MM.1S (cell line): ENCODE data around the gene TMEM40.

ENCODE experiments used
- DNase-seq: peaks from one replicate; pipeline ENCODE4 v3.0.0-alpha.2; 2015
- H2AFZ ChIP-seq: fragments of 300-600 bp; sonication (generic); 2 replicates; pipeline ENCODE4 v1.6.0; 2016; ENCODE audit warnings: antibody characterized with exemption, low read length
- H3F3A ChIP-seq: fragments of 300-600 bp; sonication (generic); 2 replicates; pipeline ENCODE4 v1.6.1; 2016; ENCODE audit warnings: mild to moderate bottlenecking, antibody characterized with exemption, low read length, moderate library complexity, mixed read lengths; ENCODE audit not compliant: insufficient read depth
- H3K27ac ChIP-seq: fragments of 300-600 bp; sonication (generic); 2 replicates; pipeline ENCODE4 v1.5.1; 2016; ENCODE audit warnings: mild to moderate bottlenecking, low read length
- H3K27me3 ChIP-seq: fragments of 300-600 bp; sonication (generic); replicated peaks from 2 replicates; pipeline ENCODE4 v1.6.0; 2016; ENCODE audit warnings: low read length; ENCODE audit not compliant: insufficient read depth
- H3K36me3 ChIP-seq: fragments of 300-600 bp; sonication (generic); replicated peaks from 2 replicates; pipeline ENCODE4 v1.6.1; 2016; ENCODE audit warnings: mild to moderate bottlenecking, low read length, mixed read lengths; ENCODE audit not compliant: insufficient read depth
- H3K4me1 ChIP-seq: fragments of 300-600 bp; sonication (generic); 2 replicates; pipeline ENCODE4 v1.6.1; 2016; ENCODE audit warnings: low read length, mixed read lengths
- H3K4me2 ChIP-seq: fragments of 300-600 bp; sonication (generic); 2 replicates; pipeline ENCODE4 v1.6.0; 2016; ENCODE audit warnings: low read depth, low read length
- H3K4me3 ChIP-seq: fragments of 300-600 bp; sonication (generic); 2 replicates; pipeline ENCODE4 v1.5.1; 2016; ENCODE audit warnings: low read length, mixed read lengths
- H3K79me2 ChIP-seq: fragments of 300-600 bp; sonication (generic); 2 replicates; pipeline ENCODE4 v1.6.1; 2016; ENCODE audit warnings: mixed run types, low read length, mixed read lengths
- H3K9ac ChIP-seq: fragments of 300-600 bp; sonication (generic); 2 replicates; pipeline ENCODE4 v1.6.1; 2016; ENCODE audit warnings: low read length, mixed read lengths
- H3K9me2 ChIP-seq: fragments of 300-600 bp; sonication (generic); replicated peaks from 2 replicates; pipeline ENCODE4 v1.6.1; 2016; ENCODE audit warnings: mild to moderate bottlenecking, low read length, mixed read lengths; ENCODE audit not compliant: insufficient read depth
- H3K9me3 ChIP-seq: fragments of 300-600 bp; sonication (generic); replicated peaks from 2 replicates; pipeline ENCODE4 v1.6.1; 2016; ENCODE audit warnings: mild to moderate bottlenecking, low read length, mixed read lengths; ENCODE audit not compliant: insufficient read depth
- H4K20me1 ChIP-seq: fragments of 300-600 bp; sonication (generic); 2 replicates; pipeline ENCODE4 v1.6.1; 2016; ENCODE audit warnings: mild to moderate bottlenecking, low read length, moderate library complexity, mixed read lengths; ENCODE audit not compliant: insufficient read depth
- EZH2 ChIP-seq: fragments of 300-600 bp; sonication (generic); optimal IDR thresholded peaks from 2 replicates; pipeline ENCODE3; 2017; ENCODE audit warnings: low read depth, mild to moderate bottlenecking, antibody characterized with exemption, low read length, mixed read lengths
- EZH2phosphoT487 ChIP-seq: fragments of 300-600 bp; sonication (generic); IDR thresholded peaks from 2 replicates; pipeline ENCODE4 v1.6.1; 2018; ENCODE audit warnings: antibody characterized with exemption, low read length
- TF ChIP-seq, protein P1 (sequence below): fragments of 300-600 bp; sonication (generic); IDR thresholded peaks from 2 replicates; pipeline ENCODE4 v1.5.1; 2016; ENCODE audit warnings: antibody characterized with exemption, low read length, mixed read lengths

TMEM40 gene

DNA sequence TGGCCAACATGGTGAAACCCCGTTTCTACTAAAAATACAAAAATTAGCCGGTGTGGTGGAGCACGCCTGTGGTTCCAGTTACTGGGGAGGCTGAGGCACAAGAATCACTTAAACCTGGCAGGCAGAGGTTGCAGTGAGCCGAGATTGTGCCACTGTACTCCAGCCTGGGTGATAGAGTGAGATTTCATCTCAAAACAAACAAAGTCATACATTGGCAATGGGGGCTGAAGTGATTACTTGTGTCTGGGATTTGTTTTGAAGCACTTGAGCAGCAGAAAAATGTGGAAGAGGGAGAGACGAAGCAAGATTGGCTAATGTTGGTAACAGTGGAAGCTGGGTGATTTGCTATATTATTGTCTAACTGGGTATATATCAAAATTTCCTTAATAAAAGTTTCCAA, 13.4 kb upstream of the TMEM40 start:
- no peak for TF ChIP-seq EZH2phosphoT487
- TF ChIP-seq, protein P1, sequence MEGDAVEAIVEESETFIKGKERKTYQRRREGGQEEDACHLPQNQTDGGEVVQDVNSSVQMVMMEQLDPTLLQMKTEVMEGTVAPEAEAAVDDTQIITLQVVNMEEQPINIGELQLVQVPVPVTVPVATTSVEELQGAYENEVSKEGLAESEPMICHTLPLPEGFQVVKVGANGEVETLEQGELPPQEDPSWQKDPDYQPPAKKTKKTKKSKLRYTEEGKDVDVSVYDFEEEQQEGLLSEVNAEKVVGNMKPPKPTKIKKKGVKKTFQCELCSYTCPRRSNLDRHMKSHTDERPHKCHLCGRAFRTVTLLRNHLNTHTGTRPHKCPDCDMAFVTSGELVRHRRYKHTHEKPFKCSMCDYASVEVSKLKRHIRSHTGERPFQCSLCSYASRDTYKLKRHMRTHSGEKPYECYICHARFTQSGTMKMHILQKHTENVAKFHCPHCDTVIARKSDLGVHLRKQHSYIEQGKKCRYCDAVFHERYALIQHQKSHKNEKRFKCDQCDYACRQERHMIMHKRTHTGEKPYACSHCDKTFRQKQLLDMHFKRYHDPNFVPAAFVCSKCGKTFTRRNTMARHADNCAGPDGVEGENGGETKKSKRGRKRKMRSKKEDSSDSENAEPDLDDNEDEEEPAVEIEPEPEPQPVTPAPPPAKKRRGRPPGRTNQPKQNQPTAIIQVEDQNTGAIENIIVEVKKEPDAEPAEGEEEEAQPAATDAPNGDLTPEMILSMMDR, result no peak
- TF ChIP-seq EZH2, result no peak
- Histone ChIP-seq H3K4me1 (no peaks in the 10 kb centered on the region), H3K27me3 (peaks cover 2% of the 10 kb centered on the region; the same call in 1 of the 2 replicates), H3K27ac (no peak overlapping the region), H3K9ac (no peak overlapping the region), H3K4me2 (no peak overlapping the region), H4K20me1 (no peaks in the 10 kb centered on the region), H3K79me2 (no peaks in the 10 kb centered on the region), H3K9me3 (no peaks in the 10 kb centered on the region), H3F3A (no peaks in the 10 kb centered on the region), H2AFZ (no peak overlapping the region), H3K9me2 (no peaks in the 10 kb centered on the region), H3K36me3 (no peaks in the 10 kb centered on the region), H3K4me3 (no peak overlapping the region)
- no peak for DNase-seq

DNA sequence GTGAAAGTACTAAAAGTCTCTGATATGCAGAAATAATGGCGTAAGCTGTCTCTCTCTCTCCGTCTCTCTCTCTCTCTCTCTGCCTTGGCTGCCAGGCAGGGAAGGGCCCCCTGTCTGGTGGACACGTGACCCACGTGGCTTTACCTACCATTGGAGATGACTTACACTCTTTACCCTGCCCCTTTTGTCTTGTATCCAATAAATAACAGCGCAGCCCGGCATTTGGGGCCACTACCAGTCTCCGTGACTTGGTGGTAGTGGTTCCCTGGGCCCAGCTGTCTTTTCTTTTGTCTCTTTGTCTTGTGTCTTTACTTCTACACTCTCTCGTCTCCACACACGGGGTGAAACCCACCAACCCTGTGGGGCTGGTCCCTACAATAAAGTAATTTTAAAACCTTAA, 12.2 kb upstream of the TMEM40 start:
- TF ChIP-seq, protein P1, result no peak
- TF ChIP-seq EZH2 (no peak), EZH2phosphoT487 (no peak)
- Histone ChIP-seq H2AFZ (no peak overlapping the region), H3K9me3 (no peaks in the 10 kb centered on the region), H3K36me3 (no peaks in the 10 kb centered on the region), H3K27ac (no peak overlapping the region), H3K4me3 (no peak overlapping the region), H3K9me2 (no peaks in the 10 kb centered on the region), H3K9ac (no peak overlapping the region), H3K79me2 (no peaks in the 10 kb centered on the region), H3K27me3 (peaks cover 5% of the 10 kb centered on the region; the same call in 1 of the 2 replicates), H3F3A (no peaks in the 10 kb centered on the region), H3K4me1 (no peaks in the 10 kb centered on the region), H3K4me2 (no peak overlapping the region), H4K20me1 (no peaks in the 10 kb centered on the region)
- no peak for DNase-seq

DNA sequence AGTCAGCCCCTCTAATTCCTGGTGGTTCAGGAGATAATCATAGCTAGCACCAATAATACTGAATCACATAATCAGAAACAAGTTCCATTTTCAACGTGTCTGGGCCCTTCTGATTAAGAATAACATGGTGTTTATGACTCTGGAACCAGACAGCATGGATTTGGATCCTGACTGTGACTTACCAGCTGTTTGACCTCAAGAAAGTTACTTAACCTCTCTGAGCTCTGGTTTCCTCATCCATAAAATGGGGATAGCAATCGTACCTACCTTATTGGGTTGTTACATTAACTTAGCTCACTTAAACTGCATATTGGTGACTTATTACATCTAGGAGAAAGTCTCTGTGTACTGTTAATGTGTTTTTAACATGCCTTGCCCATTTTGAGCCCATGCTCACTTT, 10.7 kb upstream of the TMEM40 start:
- Histone ChIP-seq H3K9ac (no peak overlapping the region), H3K4me1 (no peaks in the 10 kb centered on the region), H3K79me2 (no peaks in the 10 kb centered on the region), H2AFZ (no peak overlapping the region), H3K4me3 (no peak overlapping the region), H4K20me1 (no peaks in the 10 kb centered on the region), H3K36me3 (no peaks in the 10 kb centered on the region), H3K9me2 (no peaks in the 10 kb centered on the region), H3F3A (no peaks in the 10 kb centered on the region), H3K9me3 (no peaks in the 10 kb centered on the region), H3K4me2 (no peak overlapping the region), H3K27ac (no peak overlapping the region), H3K27me3 (peaks cover 5% of the 10 kb centered on the region; the same call in 1 of the 2 replicates)
- TF ChIP-seq EZH2phosphoT487, result no peak
- no peak for TF ChIP-seq EZH2
- TF ChIP-seq, protein P1, result no peak
- no peak for DNase-seq
